Right atrium auricular region (tissue), 2 donors: ENCODE data around the gene FAM120A. TPM values are rescaled to one million over a fixed set of nuclear protein-coding genes. Genes with fewer than 3 reads are reported as not detected.

Experiments
- DNase-seq: peaks from one replicate; pipeline ENCODE4 v3.0.0-alpha.2; 2019; ENCODE audit warnings: low spot score
- H3K27ac ChIP-seq, 2 donors: fragments of 200-600 bp; sonication (generic); 1 replicate in 1 of 2; 2 replicates in 1 of 2; pipeline ENCODE4 v1.5.1; 2016 to 2019
- H3K27me3 ChIP-seq, 2 donors: fragments of 200-600 bp; sonication (generic); one replicate each; pipeline versions ENCODE4 v1.5.1 to v1.6.0; 2017 to 2019
- H3K36me3 ChIP-seq: fragments of 200-600 bp; sonication (generic); one replicate; pipeline ENCODE4 v1.5.1; 2016
- H3K4me1 ChIP-seq, 2 donors: fragments of 200-600 bp; sonication (generic); one replicate each; pipeline versions ENCODE4 v1.5.1 to v1.6.0; 2017 to 2019
- H3K4me3 ChIP-seq, 2 donors: fragments of 200-600 bp; sonication (generic); 1 replicate in 1 of 2; 2 replicates in 1 of 2; pipeline ENCODE4 v1.5.1; 2017 to 2019; ENCODE audit warnings: mild to moderate bottlenecking in 1 of 2, moderate library complexity in 1 of 2
- H3K9me3 ChIP-seq, 2 donors: fragments of 200-600 bp; sonication (generic); one replicate each; pipeline ENCODE4 v1.5.1; 2019
- CTCF ChIP-seq, 2 donors: fragments of 200-600 bp; sonication (generic); IDR thresholded peaks; one replicate each; pipeline ENCODE4 v1.5.1; 2019; ENCODE audit warnings: antibody characterized with exemption in 2 of 2
- total RNA-seq, 2 donors: library from RNA; depleted of rRNA; stranded (reverse); fragments of >200 nt; gene quantifications; one replicate each; pipeline ENCODE4 v1.1.0, GENCODE V29; 2016

The FAM120A gene
- total RNA-seq, 2 donors from 2014 or later, result 79.1 to 88.7 TPM

DNA sequence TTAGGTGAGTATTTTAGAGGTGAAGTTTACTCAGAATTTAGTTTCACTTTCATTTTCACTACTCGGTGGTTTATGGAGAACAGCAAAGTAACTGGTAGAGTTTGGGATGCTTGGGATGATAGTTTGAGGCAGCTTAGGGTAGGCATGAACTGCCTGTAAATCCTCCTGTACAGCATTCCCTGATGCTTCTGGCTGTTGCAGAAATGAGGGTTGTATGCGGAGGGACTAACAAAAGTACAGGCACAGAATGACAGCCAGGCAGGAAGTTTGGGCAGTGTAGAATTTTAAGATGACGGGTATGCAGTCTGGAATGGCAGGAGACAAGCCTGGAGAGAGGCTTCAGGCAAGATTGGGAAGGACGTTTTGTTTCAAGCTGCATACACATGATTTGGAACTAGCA is 49.9 kb downstream of the FAM120A start:
- H3K9me3 ChIP-seq, result no peaks in the 10 kb centered on the region
- H3K4me1 ChIP-seq, result peaks cover 0 to 14% of the 10 kb centered on the region in 2 donors
- peaks cover 38% of the 10 kb centered on the region for H3K36me3 ChIP-seq
- H3K27me3 ChIP-seq, result no peaks in the 10 kb centered on the region
- peak overlapping the region; percentile 26 to 49 for H3K27ac ChIP-seq
- peak overlapping the region; percentile 15 to 33 for H3K4me3 ChIP-seq
- DNase-seq, result no peak
- no peak for TF ChIP-seq CTCF (IDR thresholded peaks at IDR 0.05)

GRCh38 chr9:93503381-93503780 is 51.9 kb downstream of the FAM120A start:
- TF ChIP-seq CTCF (IDR thresholded peaks at IDR 0.05), result no peak
- peaks cover 0 to 19% of the 10 kb centered on the region in 2 donors for H3K4me1 ChIP-seq
- no peaks in the 10 kb centered on the region for H3K9me3 ChIP-seq
- H3K36me3 ChIP-seq, result peaks cover 22% of the 10 kb centered on the region
- DNase-seq, result no peak
- no peaks in the 10 kb centered on the region for H3K27me3 ChIP-seq
- H3K27ac ChIP-seq, result no peak overlapping the region
- H3K4me3 ChIP-seq, result no peak overlapping the region

DNA sequence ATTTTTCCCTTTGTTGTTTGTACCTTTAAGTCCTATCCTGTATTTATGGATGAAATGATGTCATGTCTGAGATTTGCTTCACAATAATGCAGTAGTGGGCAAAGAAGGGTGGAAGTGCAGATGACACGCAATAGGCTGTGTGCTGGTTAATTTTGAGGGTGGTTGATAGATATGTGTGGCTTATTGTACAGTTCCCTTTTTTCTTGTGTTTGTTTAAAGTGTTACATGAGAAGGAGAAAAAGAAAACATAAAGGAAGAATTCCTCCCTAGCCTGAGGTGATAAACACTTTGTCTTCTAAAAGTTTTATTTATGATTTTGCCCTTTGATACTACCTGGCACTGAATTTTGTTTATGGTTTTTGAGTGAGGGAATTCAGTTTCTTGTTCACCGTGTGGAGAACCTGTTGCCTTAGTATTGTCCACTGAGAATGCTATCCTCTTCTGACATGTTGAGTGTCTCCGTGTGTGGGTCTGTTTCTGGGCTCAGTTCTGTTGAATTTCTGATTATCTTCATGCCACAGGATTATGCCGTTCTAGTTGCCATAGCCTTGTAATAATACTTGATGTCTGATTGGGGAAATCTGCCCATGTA is 54.2 kb downstream of the FAM120A start:
- DNase-seq, result no peak
- Histone ChIP-seq H3K9me3 (no peaks in the 10 kb centered on the region), H3K4me3 (no peak overlapping the region), H3K27ac (no peak overlapping the region), H3K27me3 (no peaks in the 10 kb centered on the region), H3K36me3 (peaks cover under 1% of the 10 kb centered on the region), H3K4me1 (peaks cover 0 to 16% of the 10 kb centered on the region in 2 donors)
- no peak for TF ChIP-seq CTCF (IDR thresholded peaks at IDR 0.05)

GRCh38 chr9:93507768-93508167 is 56.3 kb downstream of the FAM120A start:
- H3K27ac ChIP-seq, result no peak overlapping the region
- H3K9me3 ChIP-seq, result no peaks in the 10 kb centered on the region
- DNase-seq, result no peak
- no peak overlapping the region for H3K4me3 ChIP-seq
- no peaks in the 10 kb centered on the region for H3K36me3 ChIP-seq
- TF ChIP-seq CTCF (IDR thresholded peaks at IDR 0.05), result no peak
- H3K27me3 ChIP-seq, result no peaks in the 10 kb centered on the region
- H3K4me1 ChIP-seq, result peaks cover 0 to 24% of the 10 kb centered on the region in 2 donors

DNA sequence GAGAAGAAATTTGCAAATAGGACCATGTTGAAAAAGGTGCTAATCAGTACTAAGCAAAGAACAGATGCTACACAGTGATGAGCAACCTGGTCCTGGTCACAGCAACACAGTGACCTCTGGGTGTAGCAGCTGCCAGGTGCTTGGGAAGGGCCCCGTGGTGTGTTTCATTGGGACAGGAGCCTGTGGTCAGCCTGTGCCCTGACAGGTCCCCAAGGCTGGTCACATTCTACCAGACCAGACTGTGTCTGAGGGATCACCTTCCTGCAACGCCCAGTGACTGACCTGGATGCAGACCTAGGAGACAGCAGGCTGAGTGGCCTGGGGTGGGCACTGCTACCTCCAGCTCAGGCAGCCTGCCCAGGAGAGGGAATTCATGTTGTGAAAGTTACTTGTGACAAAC is 56.7 kb downstream of the FAM120A start:
- Histone ChIP-seq H3K36me3 (no peaks in the 10 kb centered on the region), H3K4me1 (peaks cover 0 to 26% of the 10 kb centered on the region in 2 donors), H3K27ac (no peak overlapping the region), H3K4me3 (no peak overlapping the region), H3K27me3 (no peaks in the 10 kb centered on the region), H3K9me3 (no peaks in the 10 kb centered on the region)
- no peak for DNase-seq
- no peak for TF ChIP-seq CTCF (IDR thresholded peaks at IDR 0.05)

DNA sequence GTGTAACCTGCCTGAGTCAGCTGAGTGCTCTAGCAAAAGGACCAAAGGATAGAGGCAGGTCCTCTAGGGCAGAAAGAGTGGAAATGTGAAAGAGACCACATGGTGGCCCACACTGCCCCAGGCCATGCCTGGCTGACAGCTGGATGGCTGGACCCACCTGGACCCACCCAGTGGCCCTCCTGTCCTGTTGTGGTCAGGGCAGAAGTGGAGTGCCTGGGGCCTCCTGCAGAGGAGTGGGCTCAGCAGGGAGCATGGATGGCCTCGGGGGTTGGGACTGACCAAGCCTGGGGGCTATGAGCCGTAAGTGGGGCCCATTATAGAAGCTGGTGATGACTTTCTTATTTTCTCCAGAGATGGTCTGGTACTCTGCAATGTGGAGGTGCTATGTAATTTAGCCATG is 57.6 kb downstream of the FAM120A start:
- Histone ChIP-seq H3K4me1 (peaks cover 0 to 34% of the 10 kb centered on the region in 2 donors), H3K27ac (no peak overlapping the region), H3K9me3 (no peaks in the 10 kb centered on the region), H3K4me3 (no peak overlapping the region), H3K36me3 (no peaks in the 10 kb centered on the region), H3K27me3 (no peaks in the 10 kb centered on the region)
- no peak for DNase-seq
- no peak for TF ChIP-seq CTCF (IDR thresholded peaks at IDR 0.05)
